CD14-positive monocyte (primary cell): Measurements from ENCODE around the gene GK. TPM values are rescaled to one million over a fixed set of nuclear protein-coding genes. Genes with fewer than 3 reads are reported as not detected.

Experiments
- DNase-seq, 3 donors: peaks; one replicate each; pipeline ENCODE4 v3.0.0-alpha.2; 2011 to 2022
- H2AFZ ChIP-seq: 2 replicates; pipeline ENCODE4 v1.6.0; 2012; ENCODE audit warnings: mild to moderate bottlenecking, low read depth, low read length, inconsistent platforms; ENCODE audit not compliant: insufficient read depth, poor library complexity, severe bottlenecking
- H3K27ac ChIP-seq, 2 donors: 1 replicate in 1 of 2; 2 replicates in 1 of 2; pipeline ENCODE4 v1.5.1; 2012 to 2013; ENCODE audit warnings: low read length in 2 of 2, control low read depth in 1 of 2, inconsistent platforms in 1 of 2, low read depth in 1 of 2, mild to moderate bottlenecking in 1 of 2
- H3K27me3 ChIP-seq, 2 donors: one replicate each; pipeline versions ENCODE4 v1.6.0 to v1.6.1; 2011 to 2013; ENCODE audit warnings: low read length in 2 of 2; ENCODE audit not compliant: control insufficient read depth in 2 of 2, insufficient read depth in 2 of 2
- H3K36me3 ChIP-seq, 2 donors: replicated peaks in 1 of 2; 1 replicate in 1 of 2; 2 replicates in 1 of 2; pipeline versions ENCODE4 v1.5.1 to v1.6.1; 2012 to 2013; ENCODE audit warnings: low read length in 2 of 2, control low read depth in 1 of 2, inconsistent platforms in 1 of 2, mild to moderate bottlenecking in 1 of 2; ENCODE audit not compliant: insufficient read depth in 2 of 2, control insufficient read depth in 1 of 2
- H3K4me1 ChIP-seq, 2 donors: 1 replicate in 1 of 2; 2 replicates in 1 of 2; pipeline versions ENCODE4 v1.5.1 to v1.6.1; 2012 to 2013; ENCODE audit warnings: low read length in 2 of 2, control low read depth in 1 of 2, inconsistent platforms in 1 of 2, mild to moderate bottlenecking in 1 of 2, moderate library complexity in 1 of 2; ENCODE audit not compliant: insufficient read depth in 2 of 2, control insufficient read depth in 1 of 2
- H3K4me2 ChIP-seq: replicated peaks from 2 replicates; pipeline ENCODE3; 2012; ENCODE audit warnings: low read length, moderate library complexity, mild to moderate bottlenecking; ENCODE audit not compliant: poor library complexity, severe bottlenecking; ENCODE audit errors: extremely low read depth
- H3K4me3 ChIP-seq, 3 experiments: fragments of 200-600 bp in 1 of 3; sonication (generic) in 1 of 3; replicated peaks in 1 of 3; 1 replicate in 2 of 3; 2 replicates in 1 of 3; pipeline ENCODE4 v1.5.1; 2011 to 2013; ENCODE audit warnings: low read length in 3 of 3, mild to moderate bottlenecking in 3 of 3, control low read depth in 2 of 3, low read depth in 2 of 3, inconsistent platforms in 1 of 3, moderate library complexity in 1 of 3
- H3K79me2 ChIP-seq: 2 replicates; pipeline ENCODE4 v1.6.0; 2012; ENCODE audit warnings: mild to moderate bottlenecking, control low read depth, inconsistent platforms, low read length, moderate library complexity; ENCODE audit not compliant: insufficient read depth
- H3K9ac ChIP-seq: 2 replicates; pipeline ENCODE4 v1.6.0; 2017; ENCODE audit warnings: low read length, mild to moderate bottlenecking; ENCODE audit not compliant: insufficient read depth, poor library complexity, severe bottlenecking
- H3K9me3 ChIP-seq, 2 donors: replicated peaks in 1 of 2; 1 replicate in 1 of 2; 2 replicates in 1 of 2; pipeline versions ENCODE4 v1.5.1 to v1.6.1; 2012 to 2013; ENCODE audit warnings: low read length in 2 of 2, control low read depth in 1 of 2; ENCODE audit not compliant: control insufficient read depth in 1 of 2, insufficient read depth in 1 of 2
- H4K20me1 ChIP-seq: 2 replicates; pipeline ENCODE4 v1.6.0; 2012; ENCODE audit warnings: mild to moderate bottlenecking, low read length, control low read depth, moderate library complexity; ENCODE audit not compliant: insufficient read depth
- H3K27ac Mint-ChIP-seq, 7 donors: one replicate each; pipeline ENCODE4 v1.8.0; 2020; ENCODE audit warnings: mild to moderate bottlenecking in 7 of 7, mixed read lengths in 7 of 7, moderate library complexity in 6 of 7, inconsistent platforms in 2 of 7
- H3K27me3 Mint-ChIP-seq, 3 donors: one replicate each; pipeline ENCODE4 v1.8.0; 2021 to 2022; ENCODE audit warnings: low read depth in 3 of 3, mild to moderate bottlenecking in 3 of 3, mixed read lengths in 3 of 3, moderate library complexity in 3 of 3, inconsistent platforms in 1 of 3
- H3K36me3 Mint-ChIP-seq, 2 donors: one replicate each; pipeline ENCODE4 v1.8.0; 2020; ENCODE audit warnings: mixed read lengths in 2 of 2, inconsistent platforms in 1 of 2, mild to moderate bottlenecking in 1 of 2
- H3K4me1 Mint-ChIP-seq: one replicate; pipeline ENCODE4 v1.8.0; 2020; ENCODE audit warnings: mild to moderate bottlenecking, mixed read lengths
- H3K4me3 Mint-ChIP-seq, 2 donors: one replicate each; pipeline ENCODE4 v1.8.0; 2020; ENCODE audit warnings: mild to moderate bottlenecking in 2 of 2, mixed read lengths in 2 of 2, moderate library complexity in 1 of 2
- H3K9me3 Mint-ChIP-seq, 7 donors: one replicate each; pipeline ENCODE4 v1.8.0; 2020 to 2022; ENCODE audit warnings: mixed read lengths in 7 of 7, mild to moderate bottlenecking in 6 of 7, moderate library complexity in 6 of 7, inconsistent platforms in 2 of 7
- CTCF ChIP-seq: fragments of 200-600 bp; IDR thresholded peaks from one replicate; pipeline ENCODE4 v1.8.0; 2022; ENCODE audit warnings: antibody characterized with exemption, mild to moderate bottlenecking
- WGBS: methylation state at CpG from one replicate; pipeline ENCODE4 v1.1.5; 2013; ENCODE audit warnings: missing lambda C conversion rate; ENCODE audit not compliant: insufficient coverage; 5-methylcytosine and 5-hydroxymethylcytosine counted together
- intact Hi-C, 2 donors: fragments of 100-400 bp; cut with micrococcal nuclease; formaldehyde crosslinking; loops; one replicate each; pipeline versions ENCODE4 v1.15.0 to v1.15.1; 2023
- polyA plus RNA-seq, 3 donors: library from polyadenylated mRNA; depleted of rRNA in 1 of 3; unstranded in 2 of 3; stranded (reverse) in 1 of 3; fragments of 300-500 nt in 2 of 3; fragments of >200 nt in 1 of 3; fragmentation: Illumina TruSeq in 2 of 3; gene quantifications; 1 replicate in 2 of 3; 2 replicates in 1 of 3; pipeline ENCODE4 v1.2.3, GENCODE V29; 2012 to 2021

The GK gene
- polyA plus RNA-seq, 3 donors, result 21.2 to 51.9 (median 41.0) TPM

GRCh38 chrX:30734782-30735181, 81.6 kb downstream of the GK start:
- intact Hi-C loops, result no loop called here
- H3K27me3 Mint-ChIP-seq, result peaks cover 0 to 21% (median 0%) of the 10 kb centered on the region in 3 donors
- Histone ChIP-seq H3K4me1 (no peaks in the 10 kb centered on the region), H3K4me2 (no peak overlapping the region), H3K27ac (no peak overlapping the region), H3K36me3 (no peaks in the 10 kb centered on the region), H3K79me2 (no peaks in the 10 kb centered on the region), H3K4me3 (no peak overlapping the region), H3K9me3 (no peaks in the 10 kb centered on the region), H3K9ac (no peak overlapping the region), H3K27me3 (peaks cover 0 to 10% of the 10 kb centered on the region in 2 donors), H4K20me1 (no peaks in the 10 kb centered on the region), H2AFZ (no peak overlapping the region)
- H3K4me3 Mint-ChIP-seq, result no peak overlapping the region
- DNase-seq, result no peak
- H3K9me3 Mint-ChIP-seq, result no peaks in the 10 kb centered on the region
- peaks cover 2% of the 10 kb centered on the region for H3K4me1 Mint-ChIP-seq
- H3K27ac Mint-ChIP-seq, result peak overlapping the region in 1 of 7 donors; percentile 26
- no peak for TF ChIP-seq CTCF
- WGBS, result no CpG with 5 or more reads among the region's 3 CpGs
- peaks cover 0 to 4% of the 10 kb centered on the region in 2 donors for H3K36me3 Mint-ChIP-seq

DNA sequence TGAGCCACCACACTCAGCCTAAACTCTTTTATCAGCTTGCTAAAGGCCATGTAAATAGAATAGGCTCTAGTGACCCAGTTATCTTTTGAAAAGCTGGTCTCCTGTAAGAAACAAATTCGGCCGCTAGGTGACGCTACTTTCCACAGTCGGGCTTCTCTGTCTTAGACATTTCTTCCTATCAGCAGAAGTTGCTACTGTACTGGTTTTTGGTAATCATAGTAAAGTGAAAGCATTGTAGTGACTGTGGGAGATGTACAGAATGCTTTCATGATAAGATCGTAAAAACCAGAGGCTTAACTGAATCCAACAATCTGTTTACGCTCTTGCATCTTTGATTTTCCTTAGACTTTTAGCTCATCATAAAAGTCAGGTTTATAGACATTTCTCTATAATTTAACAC, 82.6 kb downstream of the GK start:
- no peaks in the 10 kb centered on the region for H3K9me3 ChIP-seq
- TF ChIP-seq CTCF, result peak; percentile 68
- H3K27ac Mint-ChIP-seq, result no peak overlapping the region

More for the DNA sequence above, 82.6 kb downstream of the GK start:
- H4K20me1 ChIP-seq, result no peaks in the 10 kb centered on the region
- no peak overlapping the region for H3K9ac ChIP-seq
- H3K27ac ChIP-seq, result no peak overlapping the region
- peak; percentile 30 to 54 (median 38) for DNase-seq
- peaks cover 2% of the 10 kb centered on the region for H3K4me1 Mint-ChIP-seq
- H3K4me1 ChIP-seq, result no peaks in the 10 kb centered on the region
- H3K79me2 ChIP-seq, result no peaks in the 10 kb centered on the region
- whole genome bisulfite sequencing, result no CpG with 5 or more reads among the region's 6 CpGs
- no peaks in the 10 kb centered on the region for H3K9me3 Mint-ChIP-seq
- H3K27me3 Mint-ChIP-seq, result peaks cover 0 to 25% (median 0%) of the 10 kb centered on the region in 3 donors
- peaks cover 0 to 9% of the 10 kb centered on the region in 2 donors for H3K27me3 ChIP-seq
- peaks cover 0 to 3% of the 10 kb centered on the region in 2 donors for H3K36me3 Mint-ChIP-seq
- no peak overlapping the region for H2AFZ ChIP-seq
- no peak overlapping the region for H3K4me3 ChIP-seq
- H3K4me2 ChIP-seq, result no peak overlapping the region
- no peak overlapping the region for H3K4me3 Mint-ChIP-seq
- intact Hi-C loops, result no loop called here
- H3K36me3 ChIP-seq, result no peaks in the 10 kb centered on the region
